A673 (cell line): ENCODE data around the gene ST6GAL2. TPM values are rescaled to one million over a fixed set of nuclear protein-coding genes. Genes with fewer than 3 reads are reported as not detected.

Source experiments
- BruUV-seq: library from RNA; stranded (reverse); fragments of 400-500 nt; replicated peaks from 2 replicates; lab custom pipeline; 2021; lab: Mats Ljungman, UMichigan
- CTCF ChIA-PET: fragments of 300-600 bp; sonication (Branson Sonifier 250); formaldehyde crosslinking; loops from one replicate; lab custom pipeline; 2022; ENCODE audit warnings: antibody characterized with exemption; lab: Charles Lee
- POLR2A ChIA-PET: fragments of 300-600 bp; sonication (Branson Sonifier 250); formaldehyde crosslinking; loops from one replicate; lab custom pipeline; 2022; ENCODE audit warnings: antibody characterized with exemption; ENCODE audit not compliant: low non-redundant PET; lab: Charles Lee
- DNase-seq: peaks from one replicate; pipeline ENCODE4 v3.0.0-alpha.2; 2015; ENCODE audit warnings: low spot score
- H3K27ac ChIP-seq: fragments of 200-600 bp; sonication (generic); 2 replicates; pipeline ENCODE4 v1.5.1; 2016; ENCODE audit warnings: mixed run types, low read depth, mild to moderate bottlenecking, mixed read lengths, antibody characterized with exemption, low read length; ENCODE audit not compliant: poor library complexity, severe bottlenecking
- H3K27me3 ChIP-seq: fragments of 200-600 bp; sonication (generic); replicated peaks from 2 replicates; pipeline ENCODE4 v1.6.1; 2017; ENCODE audit warnings: mixed run types, low read depth, mild to moderate bottlenecking, mixed read lengths, antibody characterized with exemption, low read length; ENCODE audit not compliant: insufficient read depth, poor library complexity
- H3K36me3 ChIP-seq: fragments of 200-600 bp; sonication (generic); 2 replicates; pipeline ENCODE4 v1.6.1; 2016; ENCODE audit warnings: mixed run types, mild to moderate bottlenecking, mixed read lengths, antibody characterized with exemption, low read length; ENCODE audit not compliant: insufficient read depth, poor library complexity, severe bottlenecking
- H3K4me1 ChIP-seq: fragments of 200-600 bp; sonication (generic); 2 replicates; pipeline ENCODE4 v1.6.1; 2017; ENCODE audit warnings: mixed run types, mild to moderate bottlenecking, mixed read lengths, antibody characterized with exemption, low read length; ENCODE audit not compliant: insufficient read depth, poor library complexity, severe bottlenecking
- H3K4me3 ChIP-seq: fragments of 200-600 bp; sonication (generic); 2 replicates; pipeline ENCODE4 v1.5.1; 2016; ENCODE audit warnings: low read depth, mixed run types, mild to moderate bottlenecking, mixed read lengths, low read length; ENCODE audit not compliant: poor library complexity, severe bottlenecking
- H3K9me3 ChIP-seq: fragments of 200-600 bp; sonication (generic); 2 replicates; pipeline ENCODE4 v1.6.1; 2016; ENCODE audit warnings: mixed run types, low read depth, mild to moderate bottlenecking, mixed read lengths, antibody characterized with exemption, low read length; ENCODE audit not compliant: poor library complexity, severe bottlenecking
- EZH2 ChIP-seq: fragments of 200-600 bp; sonication (generic); IDR thresholded peaks from 2 replicates; pipeline ENCODE4 v1.6.1; 2017; ENCODE audit warnings: borderline replicate concordance, low read depth, mild to moderate bottlenecking, mixed read lengths, antibody characterized with exemption, low read length; ENCODE audit not compliant: poor library complexity, severe bottlenecking
- intact Hi-C: fragments of 100-400 bp; cut with micrococcal nuclease; formaldehyde crosslinking; loops from one replicate; pipeline ENCODE4 v1.10.0; 2022; ENCODE audit not compliant: unreplicated experiment
- total RNA-seq: library from RNA; stranded (reverse); gene quantifications from 2 replicates; pipeline ENCODE4 v1.2.3, GENCODE V29; 2021
- TF ChIP-seq, protein P1 (sequence below): fragments of 300-800, 200-600 bp; sonication (generic); conservative IDR thresholded peaks from 2 replicates; pipeline ENCODE4 v1.5.1; 2017; ENCODE audit warnings: low read depth, mild to moderate bottlenecking, antibody characterized with exemption, low read length, moderate library complexity, mixed read lengths

ST6GAL2 gene
- total RNA-seq, 1 experiment from 2014 or later = 0.56 TPM

DNA sequence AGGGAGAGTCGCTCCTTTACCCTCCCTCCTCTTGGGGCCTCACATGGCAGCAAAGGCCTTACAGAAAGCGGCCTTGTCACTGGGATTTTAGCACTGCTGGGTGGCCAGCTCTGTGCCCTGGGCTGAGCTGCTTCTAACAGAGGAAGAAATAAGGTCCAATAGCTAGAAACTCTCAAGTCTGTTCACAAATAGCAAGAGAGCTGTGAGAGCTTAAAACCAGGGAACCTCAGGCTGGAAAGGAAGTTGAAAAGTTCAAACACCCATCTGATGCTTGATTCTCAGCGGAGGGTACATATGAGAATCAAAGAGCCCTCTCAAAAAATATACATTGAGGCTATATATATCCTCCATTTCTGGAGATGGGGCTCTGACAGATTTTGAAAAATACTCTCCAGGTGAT is 54.7 kb downstream of the ST6GAL2 start:
- ChIA-PET CTCF (no interaction called here), POLR2A (no interaction called here)
- Histone ChIP-seq H3K27me3 (no peaks in the 10 kb centered on the region), H3K9me3 (no peaks in the 10 kb centered on the region), H3K4me3 (no peak overlapping the region), H3K4me1 (no peaks in the 10 kb centered on the region), H3K36me3 (no peaks in the 10 kb centered on the region), H3K27ac (no peak overlapping the region)
- intact Hi-C loops = no loop called here
- no TSS peak for BruUV-seq
- DNase-seq = no peak
- no peak for TF ChIP-seq EZH2
- TF ChIP-seq, protein P1, sequence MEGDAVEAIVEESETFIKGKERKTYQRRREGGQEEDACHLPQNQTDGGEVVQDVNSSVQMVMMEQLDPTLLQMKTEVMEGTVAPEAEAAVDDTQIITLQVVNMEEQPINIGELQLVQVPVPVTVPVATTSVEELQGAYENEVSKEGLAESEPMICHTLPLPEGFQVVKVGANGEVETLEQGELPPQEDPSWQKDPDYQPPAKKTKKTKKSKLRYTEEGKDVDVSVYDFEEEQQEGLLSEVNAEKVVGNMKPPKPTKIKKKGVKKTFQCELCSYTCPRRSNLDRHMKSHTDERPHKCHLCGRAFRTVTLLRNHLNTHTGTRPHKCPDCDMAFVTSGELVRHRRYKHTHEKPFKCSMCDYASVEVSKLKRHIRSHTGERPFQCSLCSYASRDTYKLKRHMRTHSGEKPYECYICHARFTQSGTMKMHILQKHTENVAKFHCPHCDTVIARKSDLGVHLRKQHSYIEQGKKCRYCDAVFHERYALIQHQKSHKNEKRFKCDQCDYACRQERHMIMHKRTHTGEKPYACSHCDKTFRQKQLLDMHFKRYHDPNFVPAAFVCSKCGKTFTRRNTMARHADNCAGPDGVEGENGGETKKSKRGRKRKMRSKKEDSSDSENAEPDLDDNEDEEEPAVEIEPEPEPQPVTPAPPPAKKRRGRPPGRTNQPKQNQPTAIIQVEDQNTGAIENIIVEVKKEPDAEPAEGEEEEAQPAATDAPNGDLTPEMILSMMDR = no peak

DNA sequence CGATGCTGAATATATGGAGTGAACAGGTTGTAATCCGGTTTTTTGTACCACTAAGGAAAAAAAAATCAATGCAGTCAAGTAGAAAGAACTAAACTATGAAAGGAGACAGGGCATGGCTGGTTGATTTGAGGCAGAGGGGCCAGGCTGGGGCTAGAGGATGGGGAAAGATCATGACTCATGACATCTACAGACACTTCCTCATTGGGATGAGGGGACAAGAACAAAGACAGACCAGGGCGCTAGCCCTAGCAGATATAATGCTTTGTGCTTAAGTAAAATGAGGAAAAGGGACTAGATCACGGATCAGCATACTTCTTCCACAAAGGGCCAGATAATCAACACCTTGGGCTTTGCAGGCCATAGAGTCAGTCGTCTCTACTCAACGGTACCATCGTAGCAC is 55.8 kb downstream of the ST6GAL2 start:
- no peak for TF ChIP-seq EZH2
- TF ChIP-seq, protein P1 = no peak
- Histone ChIP-seq H3K4me1 (no peaks in the 10 kb centered on the region), H3K9me3 (no peaks in the 10 kb centered on the region), H3K27ac (no peak overlapping the region), H3K36me3 (no peaks in the 10 kb centered on the region), H3K27me3 (no peaks in the 10 kb centered on the region), H3K4me3 (no peak overlapping the region)
- BruUV-seq = no TSS peak
- ChIA-PET CTCF (no interaction called here), POLR2A (no interaction called here)
- intact Hi-C loops = no loop called here
- no peak for DNase-seq

DNA sequence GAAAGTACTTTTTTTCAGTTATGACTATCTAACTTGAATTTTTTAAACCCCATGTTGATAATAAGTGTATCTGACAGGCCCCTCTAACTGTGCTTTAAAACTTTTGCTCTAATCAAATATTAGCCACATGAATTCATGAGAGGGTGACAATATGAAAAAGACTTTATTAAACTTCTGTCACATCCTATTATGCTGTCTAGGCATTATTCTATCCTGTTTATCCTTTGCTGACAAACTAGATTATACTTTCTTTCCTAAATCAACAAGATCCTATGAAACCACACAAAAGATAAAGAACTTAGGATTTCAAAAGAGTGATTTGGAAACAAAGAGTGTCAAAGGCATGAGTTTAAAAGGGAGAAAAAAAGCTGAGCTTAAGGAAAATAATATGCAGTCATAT is 57.8 kb downstream of the ST6GAL2 start:
- BruUV-seq = no TSS peak
- Histone ChIP-seq H3K9me3 (no peaks in the 10 kb centered on the region), H3K27me3 (no peaks in the 10 kb centered on the region), H3K4me3 (no peak overlapping the region), H3K27ac (no peak overlapping the region), H3K4me1 (no peaks in the 10 kb centered on the region), H3K36me3 (no peaks in the 10 kb centered on the region)
- intact Hi-C loops = no loop called here
- DNase-seq = no peak
- ChIA-PET CTCF (no interaction called here), POLR2A (no interaction called here)
- TF ChIP-seq, protein P1 = no peak
- TF ChIP-seq EZH2 = no peak
